Endothelial cell of umbilical vein (primary cell): ENCODE measurements around the gene LATS2. TPM values are rescaled to one million over a fixed set of nuclear protein-coding genes. Genes with fewer than 3 reads are reported as not detected.

Experiments used
- BruUV-seq: library from RNA; stranded (reverse); fragments of 400-500 nt; replicated peaks from 2 replicates; lab custom pipeline; 2021; lab: Mats Ljungman, UMichigan
- CTCF ChIA-PET: fragments of 300-600, 350-600 bp; sonication (Branson Sonifier 250); formaldehyde crosslinking; loops from one replicate; lab custom pipeline; 2021; ENCODE audit warnings: antibody characterized with exemption, inconsistent platforms; lab: Charles Lee
- POLR2A ChIA-PET: fragments of 300-600, 350-600 bp; sonication (Branson Sonifier 250); formaldehyde crosslinking; loops from one replicate; lab custom pipeline; 2021; ENCODE audit warnings: antibody characterized with exemption, inconsistent platforms; lab: Charles Lee
- DNase-seq: peaks from one replicate; pipeline ENCODE4 v3.0.0-alpha.2; 2011; ENCODE audit warnings: low read depth, low spot score
- FAIRE-seq: peaks from 2 replicates; lab custom pipeline; 2011; peaks lifted over from hg19 to GRCh38; lab: Jason Lieb, UNC
- H2AFZ ChIP-seq: 2 replicates; pipeline ENCODE4 v1.6.0; 2012; ENCODE audit warnings: low read depth, low read length, control low read depth, inconsistent platforms
- H3K27ac ChIP-seq: 2 replicates; pipeline ENCODE4 v1.5.1; 2011; ENCODE audit warnings: low read depth, mild to moderate bottlenecking, control low read depth, low read length, moderate library complexity; ENCODE audit not compliant: insufficient read depth
- H3K27me3 ChIP-seq, 2 experiments: 2 replicates each; pipeline versions ENCODE4 v1.6.0 to v1.6.1; 2011; ENCODE audit warnings: low read length in 2 of 2, mixed read lengths in 1 of 2; ENCODE audit not compliant: control insufficient read depth in 2 of 2, insufficient read depth in 2 of 2
- H3K36me3 ChIP-seq, 2 experiments: 2 replicates in 1 of 2; 3 replicates in 1 of 2; pipeline ENCODE4 v1.5.1; 2011; ENCODE audit warnings: low read length in 2 of 2, mild to moderate bottlenecking in 1 of 2, moderate library complexity in 1 of 2; ENCODE audit not compliant: control insufficient read depth in 2 of 2, insufficient read depth in 2 of 2; ENCODE audit errors: extremely low read depth in 1 of 2
- H3K4me1 ChIP-seq: 3 replicates; pipeline ENCODE4 v1.5.1; 2011; ENCODE audit warnings: mild to moderate bottlenecking, low read length; ENCODE audit not compliant: control insufficient read depth, insufficient read depth; ENCODE audit errors: extremely low read depth
- H3K4me2 ChIP-seq: 2 replicates; pipeline ENCODE4 v1.6.1; 2011; ENCODE audit warnings: low read length, control low read depth, mixed read lengths; ENCODE audit not compliant: insufficient read depth
- H3K4me3 ChIP-seq, 3 experiments: fragments of 200-600 bp in 1 of 3; sonication (generic), shearing (Covaris generic) in 1 of 3; replicated peaks in 1 of 3; 2 replicates each; pipeline ENCODE4 v1.5.1; 2011 to 2016; ENCODE audit warnings: control low read depth in 3 of 3, low read length in 3 of 3, mild to moderate bottlenecking in 2 of 3, inconsistent platforms in 1 of 3, low read depth in 1 of 3, moderate library complexity in 1 of 3; ENCODE audit not compliant: insufficient read depth in 1 of 3
- H3K79me2 ChIP-seq: 2 replicates; pipeline ENCODE4 v1.6.0; 2012; ENCODE audit warnings: low read length, inconsistent platforms; ENCODE audit not compliant: control insufficient read depth, insufficient read depth
- H3K9ac ChIP-seq: replicated peaks from 2 replicates; pipeline ENCODE3; 2011; ENCODE audit warnings: low read length, control low read depth; ENCODE audit not compliant: insufficient read depth; ENCODE audit errors: extremely low read depth
- H3K9me1 ChIP-seq: replicated peaks from 3 replicates; pipeline ENCODE4 v1.6.0; 2011; ENCODE audit warnings: mild to moderate bottlenecking, low read length; ENCODE audit not compliant: control insufficient read depth, insufficient read depth; ENCODE audit errors: extremely low read depth
- H3K9me3 ChIP-seq: replicated peaks from 2 replicates; pipeline ENCODE4 v1.5.1; 2012; ENCODE audit warnings: low read length, inconsistent platforms; ENCODE audit not compliant: control insufficient read depth, insufficient read depth
- H4K20me1 ChIP-seq: replicated peaks from 2 replicates; pipeline ENCODE3; 2011; ENCODE audit warnings: mild to moderate bottlenecking, low read length; ENCODE audit not compliant: control insufficient read depth, insufficient read depth; ENCODE audit errors: extremely low read depth
- EZH2 ChIP-seq: IDR thresholded peaks from 2 replicates; pipeline ENCODE4 v1.6.1; 2012; ENCODE audit warnings: borderline replicate concordance, low read depth, mild to moderate bottlenecking, moderate library complexity, low read length, inconsistent platforms; ENCODE audit not compliant: severe bottlenecking
- FOS ChIP-seq: IDR thresholded peaks from 2 replicates; pipeline ENCODE4 v1.6.1; 2011; ENCODE audit warnings: mild to moderate bottlenecking, low read length, moderate library complexity, borderline replicate concordance; ENCODE audit not compliant: insufficient read depth
- GATA2 ChIP-seq: IDR thresholded peaks from 2 replicates; pipeline ENCODE4 v1.7.0; 2011; ENCODE audit warnings: low read depth, mild to moderate bottlenecking, moderate library complexity, mixed read lengths, low read length; ENCODE audit not compliant: insufficient read length, insufficient read depth
- JUN ChIP-seq: IDR thresholded peaks from 2 replicates; pipeline ENCODE4 v1.6.1; 2011; ENCODE audit warnings: borderline replicate concordance, low read depth; ENCODE audit not compliant: insufficient read length, insufficient read depth
- MYC ChIP-seq: IDR thresholded peaks from one replicate; pipeline ENCODE4 v1.6.1; 2011; ENCODE audit warnings: mild to moderate bottlenecking, low read depth, low read length
- POLR2A ChIP-seq: IDR thresholded peaks from 2 replicates; pipeline ENCODE4 v1.6.1; 2012; ENCODE audit warnings: low read depth, mild to moderate bottlenecking, control low read depth, low read length
- POLR2AphosphoS5 ChIP-seq: IDR thresholded peaks from 2 replicates; pipeline ENCODE4 v1.6.1; 2012; ENCODE audit warnings: low read depth, mild to moderate bottlenecking, control low read depth, low read length, moderate library complexity; ENCODE audit not compliant: insufficient read depth
- dilution Hi-C: fragments of 300-500 bp; cut with MboI; formaldehyde crosslinking; loops from one replicate; pipeline ENCODE4 v1.15.0; 2019; ENCODE audit warnings: low sequenced_read_pairs; ENCODE audit not compliant: extremely low pct_ligation_motif_present
- intact Hi-C: fragments of 100-400 bp; cut with micrococcal nuclease; formaldehyde crosslinking; loops from one replicate; pipeline ENCODE4 v1.10.0; 2022
- polyA plus RNA-seq, 4 experiments: library from polyadenylated mRNA; depleted of rRNA in 3 of 4; stranded (reverse) in 3 of 4; unstranded in 1 of 4; fragments of >200 nt; gene quantifications; 2 replicates each; pipeline versions ENCODE4 v1.2.1 to v1.2.3, GENCODE V29; 2011 to 2012; ENCODE audit warnings: missing spikeins in 1 of 4
- total RNA-seq: library from RNA; stranded (reverse); gene quantifications from 2 replicates; pipeline ENCODE4 v1.2.3, GENCODE V29; 2021
- TF ChIP-seq, protein P1 (sequence below): IDR thresholded peaks from 2 replicates; pipeline ENCODE4 v1.6.1; 2011; ENCODE audit not compliant: insufficient read depth, insufficient read length
- TF ChIP-seq, protein P2 (sequence below), 2 donors: IDR thresholded peaks; 1 replicate in 1 of 2; 2 replicates in 1 of 2; pipeline ENCODE4 v1.5.1; 2011; ENCODE audit warnings: low read length in 2 of 2, mild to moderate bottlenecking in 2 of 2, moderate library complexity in 2 of 2, control low read depth in 1 of 2, inconsistent platforms in 1 of 2, low read depth in 1 of 2; ENCODE audit not compliant: insufficient read depth in 1 of 2; ENCODE audit errors: extremely low read depth in 1 of 2

LATS2 gene
- total and polyA plus RNA-seq, 2 donors (not counting 3 experiments of a cell fraction or from before 2014, with no cell fraction given) = 33.5 to 67.6 TPM

DNA sequence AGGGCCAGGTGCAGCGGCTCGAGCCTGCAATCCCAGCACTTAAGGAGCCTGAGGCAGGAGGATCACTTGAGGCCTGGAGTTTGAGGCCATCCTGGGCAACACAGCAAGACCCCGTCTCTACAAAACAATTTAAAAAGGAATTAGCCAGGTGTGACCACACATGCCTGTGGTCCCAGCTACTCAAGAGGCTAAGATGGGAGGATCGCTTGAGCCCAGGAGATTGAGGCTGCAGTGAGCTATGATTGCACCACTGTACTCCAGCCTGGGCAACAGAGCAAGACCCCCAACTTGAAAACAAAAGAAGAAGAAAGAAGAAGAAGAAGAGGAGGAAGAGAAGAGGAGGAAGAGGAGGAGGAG lies 47.7 kb downstream of the LATS2 start:
- POLR2A ChIA-PET = interaction anchor here (0.7 kb wide), 1 partner anchor 46 kb away, joined by 4 read pairs; no protein-coding TSS in a partner anchor
- no TSS peak for BruUV-seq
- no peak overlapping the region for H3K4me2 ChIP-seq
- H3K4me3 ChIP-seq = no peak overlapping the region
- CTCF ChIA-PET = interaction anchor here (1.3 kb wide), 1 partner anchor 61 kb away, joined by 3 read pairs; no protein-coding TSS in a partner anchor
- peaks cover 0 to 4% of the 10 kb centered on the region in 2 experiments for H3K36me3 ChIP-seq
- dilution Hi-C loops (no loop called here), intact Hi-C loops (loop anchor here (2.0 kb wide), 1 partner anchor 13 kb away; no protein-coding TSS in a partner anchor)
- no peak overlapping the region for H3K9ac ChIP-seq
- H2AFZ ChIP-seq = no peak overlapping the region
- no peaks in the 10 kb centered on the region for H3K9me3 ChIP-seq
- TF ChIP-seq POLR2AphosphoS5 (no peak), JUN (no peak), FOS (no peak), GATA2 (no peak), POLR2A (no peak), EZH2 (no peak), MYC (no peak)
- TF ChIP-seq, protein P1, sequence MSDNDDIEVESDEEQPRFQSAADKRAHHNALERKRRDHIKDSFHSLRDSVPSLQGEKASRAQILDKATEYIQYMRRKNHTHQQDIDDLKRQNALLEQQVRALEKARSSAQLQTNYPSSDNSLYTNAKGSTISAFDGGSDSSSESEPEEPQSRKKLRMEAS = no peak
- TF ChIP-seq, protein P2, sequence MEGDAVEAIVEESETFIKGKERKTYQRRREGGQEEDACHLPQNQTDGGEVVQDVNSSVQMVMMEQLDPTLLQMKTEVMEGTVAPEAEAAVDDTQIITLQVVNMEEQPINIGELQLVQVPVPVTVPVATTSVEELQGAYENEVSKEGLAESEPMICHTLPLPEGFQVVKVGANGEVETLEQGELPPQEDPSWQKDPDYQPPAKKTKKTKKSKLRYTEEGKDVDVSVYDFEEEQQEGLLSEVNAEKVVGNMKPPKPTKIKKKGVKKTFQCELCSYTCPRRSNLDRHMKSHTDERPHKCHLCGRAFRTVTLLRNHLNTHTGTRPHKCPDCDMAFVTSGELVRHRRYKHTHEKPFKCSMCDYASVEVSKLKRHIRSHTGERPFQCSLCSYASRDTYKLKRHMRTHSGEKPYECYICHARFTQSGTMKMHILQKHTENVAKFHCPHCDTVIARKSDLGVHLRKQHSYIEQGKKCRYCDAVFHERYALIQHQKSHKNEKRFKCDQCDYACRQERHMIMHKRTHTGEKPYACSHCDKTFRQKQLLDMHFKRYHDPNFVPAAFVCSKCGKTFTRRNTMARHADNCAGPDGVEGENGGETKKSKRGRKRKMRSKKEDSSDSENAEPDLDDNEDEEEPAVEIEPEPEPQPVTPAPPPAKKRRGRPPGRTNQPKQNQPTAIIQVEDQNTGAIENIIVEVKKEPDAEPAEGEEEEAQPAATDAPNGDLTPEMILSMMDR (IDR thresholded peaks at IDR 0.05; ENCODE audit: extremely low read depth in 1 of 2, insufficient read depth in 1 of 2, low read depth in 1 of 2, low read length in 2 of 2) = no peak
- H4K20me1 ChIP-seq = peaks cover 16% of the 10 kb centered on the region
- FAIRE-seq (no peak), DNase-seq (no peak)
- peak overlapping the region; percentile 10 for H3K27ac ChIP-seq
- H3K9me1 ChIP-seq = no peaks in the 10 kb centered on the region
- H3K4me1 ChIP-seq = peaks cover 48% of the 10 kb centered on the region
- no peaks in the 10 kb centered on the region for H3K27me3 ChIP-seq
- peaks cover 92% of the 10 kb centered on the region for H3K79me2 ChIP-seq
